MG63 (cell line): Measurements from ENCODE around the gene PSMD14. TPM values are rescaled to one million over a fixed set of nuclear protein-coding genes. Genes with fewer than 3 reads are reported as not detected.
A peak's percentile ranks its signal among the peaks of the same experiment; 100 is the strongest.
"Not testable (repeated sequence)": the region's sequence is repeated elsewhere in the genome, so short reads cannot be mapped to it uniquely, and the experiment has no call there.

Experiments
- DNase-seq: peaks from one replicate; pipeline ENCODE4 v3.0.0-alpha.2; 2020
- H3K27me3 ChIP-seq: fragments of 250-450 bp; sonication (Bioruptor Pico); 2 replicates; pipeline ENCODE4 v1.5.1; 2020; ENCODE audit warnings: mild to moderate bottlenecking, moderate library complexity
- H3K36me3 ChIP-seq: fragments of 250-450 bp; sonication (Bioruptor Pico); 2 replicates; pipeline ENCODE4 v1.5.1; 2020; ENCODE audit warnings: mild to moderate bottlenecking, moderate library complexity
- H3K4me3 ChIP-seq: fragments of 250-450 bp; sonication (Bioruptor Pico); 2 replicates; pipeline ENCODE4 v1.5.1; 2020; ENCODE audit warnings: mild to moderate bottlenecking, moderate library complexity
- H3K9me3 ChIP-seq: fragments of 250-450 bp; sonication (Bioruptor Pico); 2 replicates; pipeline ENCODE4 v1.5.1; 2020; ENCODE audit warnings: mild to moderate bottlenecking, moderate library complexity
- total RNA-seq: library from RNA; depleted of rRNA; stranded (reverse); fragments of >200 nt; shearing (Covaris generic); gene quantifications from 2 replicates; pipeline ENCODE4 v1.2.3, GENCODE V29; 2014; ENCODE audit warnings: low replicate concordance; rRNA removed

The PSMD14 gene
- total RNA-seq, result 230 and 306 TPM in 2 replicates

GRCh38 chr2:161308178-161308955 lies at the start of gene PSMD14:
Gene PSMD14 (plus strand): TSS chr2:161308425. CDS start chr2:161318826, 10,401 bp downstream.
- Histone ChIP-seq H3K36me3 (peaks cover 23% of the 10 kb centered on the region), H3K27me3 (no peaks in the 10 kb centered on the region), H3K4me3 (peak within 1 kb of the TSS; percentile 98), H3K9me3 (peaks cover 5% of the 10 kb centered on the region)
- DNase-seq, result peak; percentile 98

GRCh38 chr2:161265874-161266273 lies 42.4 kb upstream of the PSMD14 start:
- DNase-seq, result no peak
- Histone ChIP-seq H3K4me3 (no peak overlapping the region), H3K27me3 (no peaks in the 10 kb centered on the region; the same call in 1 of the 2 replicates), H3K9me3 (no peaks in the 10 kb centered on the region), H3K36me3 (no peaks in the 10 kb centered on the region)

GRCh38 chr2:161269111-161269510 lies 39.1 kb upstream of the PSMD14 start:
- H3K9me3 ChIP-seq, result peaks cover 4% of the 10 kb centered on the region; the same call in 1 of the 2 replicates
- DNase-seq, result no peak
- no peaks in the 10 kb centered on the region; the same call in 1 of the 2 replicates for H3K27me3 ChIP-seq
- no peaks in the 10 kb centered on the region for H3K36me3 ChIP-seq
- no peak overlapping the region for H3K4me3 ChIP-seq

- Histone ChIP-seq H3K27me3 (no peaks in the 10 kb centered on the region), H3K36me3 (no peaks in the 10 kb centered on the region), H3K9me3 (peaks cover 4% of the 10 kb centered on the region; the same call in 1 of the 2 replicates), H3K4me3 (no peak overlapping the region)
- DNase-seq, result no peak
Measured at GRCh38 chr2:161273038-161273760, 35.0 kb upstream of the PSMD14 start.

GRCh38 chr2:161278564-161279229 lies 29.5 kb upstream of the PSMD14 start:
- H3K9me3 ChIP-seq, H3K27me3 ChIP-seq, H3K4me3 ChIP-seq, H3K36me3 ChIP-seq, DNase-seq: not testable (repeated sequence)

- H3K36me3 ChIP-seq, DNase-seq, H3K9me3 ChIP-seq, H3K27me3 ChIP-seq, H3K4me3 ChIP-seq: not testable (repeated sequence)
Measured at GRCh38 chr2:161279230-161279815, 28.9 kb upstream of the PSMD14 start.

GRCh38 chr2:161280906-161281323 lies 27.3 kb upstream of the PSMD14 start:
- not testable (repeated sequence) for DNase-seq, H3K36me3 ChIP-seq, H3K9me3 ChIP-seq, H3K27me3 ChIP-seq, H3K4me3 ChIP-seq

GRCh38 chr2:161281615-161282310 lies 26.5 kb upstream of the PSMD14 start:
- not testable (repeated sequence) for H3K4me3 ChIP-seq, H3K9me3 ChIP-seq, H3K27me3 ChIP-seq, H3K36me3 ChIP-seq
- peak; percentile 25 for DNase-seq

GRCh38 chr2:161282311-161282644 lies 25.9 kb upstream of the PSMD14 start:
- not testable (repeated sequence) for H3K36me3 ChIP-seq, H3K9me3 ChIP-seq, H3K27me3 ChIP-seq, H3K4me3 ChIP-seq, DNase-seq

GRCh38 chr2:161283926-161284325 lies 24.3 kb upstream of the PSMD14 start:
- Histone ChIP-seq H3K4me3 (no peak overlapping the region), H3K36me3 (no peaks in the 10 kb centered on the region), H3K27me3 (no peaks in the 10 kb centered on the region), H3K9me3 (no peaks in the 10 kb centered on the region; the same call in 1 of the 2 replicates)
- no peak for DNase-seq

- Histone ChIP-seq H3K27me3 (no peaks in the 10 kb centered on the region), H3K36me3 (peaks cover 2% of the 10 kb centered on the region; the same call in 1 of the 2 replicates), H3K4me3 (no peak overlapping the region), H3K9me3 (peaks cover 5% of the 10 kb centered on the region)
- DNase-seq, result no peak
Measured at GRCh38 chr2:161303535-161304050, 4.6 kb upstream of the PSMD14 start.

- H3K9me3 ChIP-seq, result peaks cover 5% of the 10 kb centered on the region
- H3K27me3 ChIP-seq, result no peaks in the 10 kb centered on the region
- DNase-seq, result no peak
- peaks cover 19% of the 10 kb centered on the region for H3K36me3 ChIP-seq
- peak overlapping the region; percentile 98 for H3K4me3 ChIP-seq
Measured at GRCh38 chr2:161306919-161307318, 1.3 kb upstream of the PSMD14 start.

- Histone ChIP-seq H3K27me3 (no peaks in the 10 kb centered on the region), H3K4me3 (peak overlapping the region; percentile 98), H3K36me3 (peaks cover 21% of the 10 kb centered on the region), H3K9me3 (peaks cover 5% of the 10 kb centered on the region)
- DNase-seq, result no peak
Measured at GRCh38 chr2:161307676-161308075, 549 bp upstream of the PSMD14 start.

GRCh38 chr2:161312996-161313395 lies 4.8 kb downstream of the PSMD14 start:
- H3K4me3 ChIP-seq, result no peak overlapping the region
- H3K36me3 ChIP-seq, result peaks cover 48% of the 10 kb centered on the region
- H3K27me3 ChIP-seq, result no peaks in the 10 kb centered on the region
- DNase-seq, result no peak
- H3K9me3 ChIP-seq, result no peaks in the 10 kb centered on the region

GRCh38 chr2:161315380-161315779 lies 7.2 kb downstream of the PSMD14 start:
- Histone ChIP-seq H3K4me3 (no peak overlapping the region), H3K27me3 (no peaks in the 10 kb centered on the region), H3K36me3 (peaks cover 45% of the 10 kb centered on the region), H3K9me3 (no peaks in the 10 kb centered on the region)
- no peak for DNase-seq

- Histone ChIP-seq H3K4me3 (no peak overlapping the region), H3K9me3 (no peaks in the 10 kb centered on the region), H3K27me3 (no peaks in the 10 kb centered on the region), H3K36me3 (peaks cover 52% of the 10 kb centered on the region)
- no peak for DNase-seq
Measured at GRCh38 chr2:161316701-161317100, 8.5 kb downstream of the PSMD14 start.
